ENCODE measurements around the gene EBNA1BP2.
"Not testable (repeated sequence)": the region's sequence is repeated elsewhere in the genome, so short reads cannot be mapped to it uniquely, and the experiment has no call there.

DNA sequence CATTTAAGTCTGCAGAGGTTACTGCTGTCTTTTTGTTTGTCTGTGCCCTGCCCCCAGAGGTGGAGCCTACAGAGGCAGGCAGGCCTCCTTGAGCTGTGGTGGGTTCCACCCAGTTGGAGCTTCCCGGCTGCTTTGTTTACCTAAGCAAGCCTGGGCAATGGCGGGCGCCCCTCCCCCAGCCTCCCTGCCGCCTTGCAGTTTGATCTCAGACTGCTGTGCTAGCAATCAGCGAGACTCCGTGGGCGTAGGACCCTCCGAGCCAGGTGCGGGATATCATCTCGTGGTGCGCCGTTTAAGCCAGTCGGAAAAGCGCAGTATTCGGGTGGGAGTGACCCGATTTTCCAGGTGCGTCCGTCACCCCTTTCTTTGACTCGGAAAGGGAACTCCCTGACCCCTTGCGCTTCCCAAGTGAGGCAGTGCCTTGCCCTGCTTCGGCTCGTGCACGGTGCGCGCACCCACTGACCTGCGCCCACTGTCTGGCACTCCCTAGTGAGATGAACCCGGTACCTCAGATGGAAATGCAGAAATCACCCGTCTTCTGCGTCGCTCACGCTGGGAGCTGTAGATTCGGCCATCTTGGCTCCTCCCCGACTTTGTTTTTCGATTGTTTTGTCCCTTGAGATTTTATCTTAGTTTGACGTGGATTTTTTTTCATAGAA lies 52.0 kb downstream of the EBNA1BP2 start:
- not testable (repeated sequence) for TF ChIP-seq CTCF (IDR thresholded peaks at IDR 0.05; ENCODE audit: low read length); EZH2phosphoT487 (IDR thresholded peaks at IDR 0.05; ENCODE audit: low read length); EZH2 (optimal IDR thresholded peaks at IDR 0.05; ENCODE audit: low read depth, low read length)
